H1 (cell line): ENCODE results near the gene FHAD1. TPM values are rescaled to one million over a fixed set of nuclear protein-coding genes. Genes with fewer than 3 reads are reported as not detected.

Experiments used
- BRCA1 ChIP-seq: IDR thresholded peaks from 2 replicates; pipeline ENCODE4 v1.6.1; 2012; ENCODE audit warnings: low read depth, low read length, improper control_type of control experiment
- CBX5 ChIP-seq: fragments of 300-800, 300-1000 bp; sonication (generic); IDR thresholded peaks from 2 replicates; pipeline ENCODE4 v1.7.1; 2016; ENCODE audit warnings: antibody characterized with exemption, low read length, low read depth
- CBX8 ChIP-seq: fragments of 300-800, 300-1000 bp; sonication (generic); IDR thresholded peaks from 2 replicates; pipeline ENCODE4 v1.7.1; 2016; ENCODE audit warnings: low read depth, low read length, borderline replicate concordance
- CHD1 ChIP-seq: IDR thresholded peaks from 2 replicates; pipeline ENCODE4 v1.6.1; 2012; ENCODE audit warnings: low read depth, low read length, improper control_type of control experiment
- CTBP2 ChIP-seq: IDR thresholded peaks from 2 replicates; pipeline ENCODE4 v1.7.0; 2011; ENCODE audit warnings: borderline replicate concordance, mild to moderate bottlenecking, moderate library complexity, mixed read lengths, low read length; ENCODE audit not compliant: insufficient read depth, insufficient read length
- RNF2 ChIP-seq: fragments of 200-900, 300-1000 bp; sonication (generic); IDR thresholded peaks from 2 replicates; pipeline ENCODE4 v1.7.1; 2016; ENCODE audit warnings: borderline replicate concordance, low read depth, mild to moderate bottlenecking, antibody characterized with exemption, low read length; ENCODE audit not compliant: poor library complexity, severe bottlenecking; ENCODE audit errors: missing control alignments
- SP1 ChIP-seq: IDR thresholded peaks from 2 replicates; pipeline ENCODE4 v1.6.1; 2011; ENCODE audit warnings: low read depth, low read length
- SP2 ChIP-seq: IDR thresholded peaks from 2 replicates; pipeline ENCODE4 v1.6.1; 2012; ENCODE audit warnings: mild to moderate bottlenecking, low read length, inconsistent platforms
- SRF ChIP-seq: IDR thresholded peaks from 2 replicates; pipeline ENCODE4 v1.6.1; 2011; ENCODE audit warnings: mild to moderate bottlenecking, low read depth, low read length, moderate library complexity
- SUZ12 ChIP-seq: fragments of 200-600 bp; sonication (generic); IDR thresholded peaks from 2 replicates; pipeline ENCODE4 v1.6.1; 2012; ENCODE audit warnings: mild to moderate bottlenecking, inconsistent platforms, low read length, moderate library complexity, mixed read lengths
- TAF1 ChIP-seq: IDR thresholded peaks from 2 replicates; pipeline ENCODE4 v1.6.1; 2011; ENCODE audit warnings: mild to moderate bottlenecking, low read depth, low read length
- TAF7 ChIP-seq: optimal IDR thresholded peaks from 2 replicates; pipeline ENCODE3; 2011; ENCODE audit warnings: low read depth, mild to moderate bottlenecking, inconsistent platforms, low read length, moderate library complexity, borderline replicate concordance
- TCF12 ChIP-seq: IDR thresholded peaks from 2 replicates; pipeline ENCODE4 v1.6.1; 2011; ENCODE audit warnings: low read depth, mild to moderate bottlenecking, low read length
- YY1 ChIP-seq: IDR thresholded peaks from 2 replicates; pipeline ENCODE4 v1.6.1; 2011; ENCODE audit warnings: low read depth, mild to moderate bottlenecking, low read length
- polyA plus RNA-seq, 7 experiments: library from polyadenylated mRNA; depleted of rRNA in 3 of 7; stranded (reverse) in 5 of 7; unstranded in 2 of 7; fragments of >200 nt in 5 of 7; fragments of 200-250 nt in 2 of 7; gene quantifications; 1 replicate in 5 of 7; 2 replicates in 1 of 7; 4 replicates in 1 of 7; pipeline versions ENCODE4 v1.2.1 to v1.2.3, GENCODE V29; 2011 to 2013; ENCODE audit warnings: missing spikeins in 2 of 7, mixed read lengths in 2 of 7
- total RNA-seq: library from RNA; stranded (reverse); fragmentation: NEBNext Ultra II Directional; extraction: Animal tissue kit (Norgen Biotek cat#: 25700); gene quantifications from 2 replicates; pipeline ENCODE4 v1.2.1, GENCODE V29; 2021
- TF ChIP-seq, protein P1 (sequence below): IDR thresholded peaks from 2 replicates; pipeline ENCODE4 v1.6.1; 2012; ENCODE audit warnings: inconsistent platforms
- TF ChIP-seq, protein P2 (sequence below): IDR thresholded peaks from 2 replicates; pipeline ENCODE4 v1.6.1; 2012; ENCODE audit warnings: low read length, inconsistent platforms
- TF ChIP-seq, protein P3 (sequence below): IDR thresholded peaks from 2 replicates; pipeline ENCODE4 v1.6.1; 2012; ENCODE audit warnings: inconsistent platforms

Gene FHAD1
- total and polyA plus RNA-seq, 2 of the 8 experiments (the other 6 are each of a cell fraction or from before 2014, with no cell fraction given) = 0.39 to 0.69 TPM

DNA sequence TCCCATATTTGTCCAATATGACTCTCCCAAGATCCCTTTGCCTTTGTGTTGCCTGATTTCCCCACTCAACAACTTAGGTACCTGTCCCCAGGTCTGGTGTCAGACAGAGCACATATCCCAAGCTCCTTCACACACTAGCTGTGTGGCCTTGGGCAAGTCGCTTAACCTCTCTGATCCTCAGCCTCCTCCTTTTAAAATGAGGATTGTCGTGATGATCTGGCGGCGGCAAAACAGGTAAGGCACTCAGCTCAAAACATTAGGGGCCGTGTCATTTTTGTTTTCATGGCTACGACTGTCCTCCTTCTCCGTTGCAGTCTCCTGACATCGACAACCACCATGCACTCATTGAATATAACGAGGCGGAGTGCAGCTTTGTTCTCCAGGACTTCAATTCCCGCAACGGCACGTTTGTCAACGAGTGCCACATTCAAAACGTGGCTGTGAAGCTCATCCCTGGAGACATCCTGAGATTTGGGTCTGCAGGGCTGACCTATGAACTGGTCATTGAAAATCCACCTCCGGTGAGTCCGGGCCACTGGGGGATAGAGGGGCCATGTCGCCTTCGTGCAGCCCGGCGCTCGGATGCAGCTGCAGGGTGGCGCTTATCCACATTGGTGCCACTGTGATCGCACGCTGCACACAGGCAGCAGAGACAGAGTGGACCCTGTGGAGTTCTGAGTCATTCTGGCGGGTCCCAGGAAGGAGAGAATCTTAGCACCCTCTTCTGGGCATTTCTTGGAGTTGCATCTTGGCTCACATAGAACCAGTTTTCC is 25.2 kb downstream of the FHAD1 start (continued):
- TF ChIP-seq BRCA1 (no peak), YY1 (peak; percentile 47; the same call in 1 of the 2 replicates), TAF1 (no peak), SP1 (no peak), CBX8 (no peak), SRF (no peak), SP2 (no peak), CTBP2 (no peak), CHD1 (no peak), TCF12 (no peak), CBX5 (no peak), TAF7 (no peak), SUZ12 (no peak), RNF2 (no peak)
- TF ChIP-seq, protein P1, sequence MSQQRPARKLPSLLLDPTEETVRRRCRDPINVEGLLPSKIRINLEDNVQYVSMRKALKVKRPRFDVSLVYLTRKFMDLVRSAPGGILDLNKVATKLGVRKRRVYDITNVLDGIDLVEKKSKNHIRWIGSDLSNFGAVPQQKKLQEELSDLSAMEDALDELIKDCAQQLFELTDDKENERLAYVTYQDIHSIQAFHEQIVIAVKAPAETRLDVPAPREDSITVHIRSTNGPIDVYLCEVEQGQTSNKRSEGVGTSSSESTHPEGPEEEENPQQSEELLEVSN = peak; percentile 46; the same call in 1 of the 2 replicates
- TF ChIP-seq, protein P2, sequence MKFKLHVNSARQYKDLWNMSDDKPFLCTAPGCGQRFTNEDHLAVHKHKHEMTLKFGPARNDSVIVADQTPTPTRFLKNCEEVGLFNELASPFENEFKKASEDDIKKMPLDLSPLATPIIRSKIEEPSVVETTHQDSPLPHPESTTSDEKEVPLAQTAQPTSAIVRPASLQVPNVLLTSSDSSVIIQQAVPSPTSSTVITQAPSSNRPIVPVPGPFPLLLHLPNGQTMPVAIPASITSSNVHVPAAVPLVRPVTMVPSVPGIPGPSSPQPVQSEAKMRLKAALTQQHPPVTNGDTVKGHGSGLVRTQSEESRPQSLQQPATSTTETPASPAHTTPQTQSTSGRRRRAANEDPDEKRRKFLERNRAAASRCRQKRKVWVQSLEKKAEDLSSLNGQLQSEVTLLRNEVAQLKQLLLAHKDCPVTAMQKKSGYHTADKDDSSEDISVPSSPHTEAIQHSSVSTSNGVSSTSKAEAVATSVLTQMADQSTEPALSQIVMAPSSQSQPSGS = no peak
- TF ChIP-seq, protein P3, sequence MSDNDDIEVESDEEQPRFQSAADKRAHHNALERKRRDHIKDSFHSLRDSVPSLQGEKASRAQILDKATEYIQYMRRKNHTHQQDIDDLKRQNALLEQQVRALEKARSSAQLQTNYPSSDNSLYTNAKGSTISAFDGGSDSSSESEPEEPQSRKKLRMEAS = peak; percentile 71; the same call in 1 of the 2 replicates
